Hepatocyte (in vitro differentiated cells): ENCODE measurements around the gene ADAM33. TPM values are rescaled to one million over a fixed set of nuclear protein-coding genes. Genes with fewer than 3 reads are reported as not detected.

ENCODE experiments used
- DNase-seq: peaks from one replicate; pipeline ENCODE4 v3.0.0-alpha.2; 2016; ENCODE audit warnings: low spot score
- H2AFZ ChIP-seq: fragments of 200-600 bp; sonication (generic); 2 replicates; pipeline ENCODE4 v1.6.0; 2016; ENCODE audit warnings: antibody characterized with exemption, mild to moderate bottlenecking
- H3K27ac ChIP-seq: fragments of 200-600 bp; sonication (generic); 2 replicates; pipeline ENCODE4 v1.5.1; 2016; ENCODE audit warnings: mild to moderate bottlenecking
- H3K27me3 ChIP-seq: fragments of 200-600 bp; sonication (generic); 2 replicates; pipeline ENCODE4 v1.6.1; 2016
- H3K36me3 ChIP-seq: fragments of 200-600 bp; sonication (generic); replicated peaks from 2 replicates; pipeline ENCODE4 v1.5.1; 2016; ENCODE audit warnings: low read depth; ENCODE audit not compliant: insufficient read depth
- H3K4me1 ChIP-seq: fragments of 200-600 bp; sonication (generic); 2 replicates; pipeline ENCODE4 v1.5.1; 2016; ENCODE audit warnings: mild to moderate bottlenecking, moderate library complexity; ENCODE audit not compliant: insufficient read depth
- H3K4me2 ChIP-seq: fragments of 200-600 bp; sonication (generic); 2 replicates; pipeline ENCODE4 v1.6.0; 2016
- H3K4me3 ChIP-seq: fragments of 200-600 bp; sonication (generic); 2 replicates; pipeline ENCODE4 v1.5.1; 2016; ENCODE audit warnings: mild to moderate bottlenecking
- H3K79me2 ChIP-seq: fragments of 200-600 bp; sonication (generic); 2 replicates; pipeline ENCODE4 v1.6.0; 2017; ENCODE audit warnings: mild to moderate bottlenecking
- H3K9me2 ChIP-seq: fragments of 200-600 bp; sonication (generic); replicated peaks from 2 replicates; pipeline ENCODE4 v1.6.0; 2017; ENCODE audit warnings: mild to moderate bottlenecking; ENCODE audit not compliant: insufficient read depth
- H3K9me3 ChIP-seq: fragments of 200-600 bp; sonication (generic); 2 replicates; pipeline ENCODE4 v1.5.1; 2016; ENCODE audit warnings: low read depth, mild to moderate bottlenecking
- H4K20me1 ChIP-seq: fragments of 200-600 bp; sonication (generic); 2 replicates; pipeline ENCODE4 v1.6.0; 2016; ENCODE audit warnings: mild to moderate bottlenecking; ENCODE audit not compliant: insufficient read depth, poor library complexity, severe bottlenecking
- CTCF ChIP-seq: fragments of 200-600 bp; sonication (generic); IDR thresholded peaks from 2 replicates; pipeline ENCODE4 v1.5.1; 2016; ENCODE audit warnings: antibody characterized with exemption, mild to moderate bottlenecking; ENCODE audit not compliant: poor library complexity
- EZH2 ChIP-seq: fragments of 200-600 bp; sonication (generic); IDR thresholded peaks from 2 replicates; pipeline ENCODE4 v1.6.1; 2016; ENCODE audit warnings: antibody characterized with exemption, mild to moderate bottlenecking, borderline replicate concordance
- EZH2phosphoT487 ChIP-seq: fragments of 200-600 bp; sonication (generic); IDR thresholded peaks from one replicate; pipeline ENCODE4 v1.6.1; 2018; ENCODE audit warnings: antibody characterized with exemption, mild to moderate bottlenecking, low read depth, moderate library complexity; ENCODE audit not compliant: unreplicated experiment, severe bottlenecking
- WGBS: methylation state at CpG from one replicate; pipeline ENCODE4 v1.1.6; 2016; ENCODE audit warnings: low lambda C conversion rate; ENCODE audit errors: missing lambda C conversion rate; 5-methylcytosine and 5-hydroxymethylcytosine counted together
- polyA plus RNA-seq: library from polyadenylated mRNA; unstranded; fragments of >200 nt; fragmentation: Nextera tagmentation; extraction: Ambion mirVana; gene quantifications from 2 replicates; pipeline ENCODE4 v1.2.1, GENCODE V29; 2016
- total RNA-seq: library from RNA; depleted of rRNA; stranded (reverse); fragments of >200 nt; gene quantifications from 2 replicates; pipeline ENCODE4 v1.2.3, GENCODE V29; 2014

ADAM33 gene
- total and polyA plus RNA-seq, 2 experiments from 2014 or later = 18.9 to 41.6 TPM

- Histone ChIP-seq H3K4me3 (no peak overlapping the region), H3K4me1 (no peaks in the 10 kb centered on the region), H3K9me2 (no peaks in the 10 kb centered on the region), H2AFZ (no peak overlapping the region), H3K27me3 (peaks cover 16% of the 10 kb centered on the region), H3K36me3 (no peaks in the 10 kb centered on the region), H3K79me2 (no peaks in the 10 kb centered on the region), H3K27ac (no peak overlapping the region), H3K4me2 (no peak overlapping the region), H3K9me3 (no peaks in the 10 kb centered on the region), H4K20me1 (no peaks in the 10 kb centered on the region)
- no peak for DNase-seq
- TF ChIP-seq EZH2 (peak; percentile 35), CTCF (no peak)
- 76% methylated on average over 28 of the region's 75 CpGs for WGBS
Measured at GRCh38 chr20:3660262-3661059, 21.3 kb downstream of the ADAM33 start.

- Histone ChIP-seq H3K4me2 (no peak overlapping the region), H2AFZ (no peak overlapping the region), H3K9me2 (no peaks in the 10 kb centered on the region), H3K36me3 (no peaks in the 10 kb centered on the region), H4K20me1 (no peaks in the 10 kb centered on the region), H3K4me1 (no peaks in the 10 kb centered on the region), H3K4me3 (no peak overlapping the region), H3K9me3 (no peaks in the 10 kb centered on the region), H3K27ac (no peak overlapping the region), H3K27me3 (peaks cover 16% of the 10 kb centered on the region), H3K79me2 (no peaks in the 10 kb centered on the region)
- WGBS = 74% methylated on average over 12 of the region's 12 CpGs
- TF ChIP-seq CTCF (no peak), EZH2 (no peak), EZH2phosphoT487 (no peak)
- DNase-seq = no peak
Measured at GRCh38 chr20:3659492-3660261, 22.1 kb downstream of the ADAM33 start.

GRCh38 chr20:3658716-3659491, 22.9 kb downstream of the ADAM33 start:
- no peaks in the 10 kb centered on the region for H3K4me1 ChIP-seq
- H3K79me2 ChIP-seq = no peaks in the 10 kb centered on the region
- no peak for DNase-seq
- H4K20me1 ChIP-seq = no peaks in the 10 kb centered on the region
- 72% methylated on average over 8 of the region's 8 CpGs for WGBS
- no peaks in the 10 kb centered on the region for H3K9me3 ChIP-seq
- no peak overlapping the region for H3K27ac ChIP-seq
- H3K9me2 ChIP-seq = no peaks in the 10 kb centered on the region
- TF ChIP-seq EZH2 = no peak
- no peak for TF ChIP-seq EZH2phosphoT487
- no peak overlapping the region for H2AFZ ChIP-seq
- peaks cover 16% of the 10 kb centered on the region for H3K27me3 ChIP-seq
- no peak overlapping the region for H3K4me2 ChIP-seq
- no peak overlapping the region for H3K4me3 ChIP-seq
- no peaks in the 10 kb centered on the region for H3K36me3 ChIP-seq
